Astrocyte (in vitro differentiated cells and primary cell): ENCODE data around the gene RTL10. TPM values are rescaled to one million over a fixed set of nuclear protein-coding genes. Genes with fewer than 3 reads are reported as not detected.

Experiments
- DNase-seq: peaks from one replicate; pipeline ENCODE4 v3.0.0-alpha.2; 2010; ENCODE audit warnings: low read depth
- FAIRE-seq: peaks from 2 replicates; lab custom pipeline; 2011; peaks lifted over from hg19 to GRCh38; lab: Jason Lieb, UNC
- H2AFZ ChIP-seq: 2 replicates; pipeline ENCODE4 v1.6.0; 2012; ENCODE audit warnings: low read depth, low read length, inconsistent platforms
- H3K27ac ChIP-seq: 2 replicates; pipeline ENCODE4 v1.5.1; 2011; ENCODE audit warnings: low read depth, low read length, inconsistent platforms
- H3K27me3 ChIP-seq: 2 replicates; pipeline ENCODE4 v1.6.0; 2011; ENCODE audit warnings: low read length, inconsistent platforms; ENCODE audit not compliant: insufficient read depth
- H3K36me3 ChIP-seq: 2 replicates; pipeline ENCODE4 v1.5.1; 2011; ENCODE audit warnings: low read length, inconsistent platforms; ENCODE audit not compliant: insufficient read depth
- H3K4me1 ChIP-seq: 2 replicates; pipeline ENCODE4 v1.5.1; 2011; ENCODE audit warnings: low read length, inconsistent platforms; ENCODE audit not compliant: insufficient read depth
- H3K4me2 ChIP-seq: 2 replicates; pipeline ENCODE4 v1.6.0; 2012; ENCODE audit warnings: low read length, inconsistent platforms
- H3K4me3 ChIP-seq: 2 replicates; pipeline ENCODE4 v1.5.1; 2011; ENCODE audit warnings: low read depth, mild to moderate bottlenecking, low read length, inconsistent platforms; ENCODE audit not compliant: insufficient read depth
- H3K79me2 ChIP-seq: 2 replicates; pipeline ENCODE4 v1.6.0; 2012; ENCODE audit warnings: mild to moderate bottlenecking, low read length, inconsistent platforms; ENCODE audit not compliant: insufficient read depth
- H3K9ac ChIP-seq: 2 replicates; pipeline ENCODE4 v1.6.0; 2012; ENCODE audit warnings: mild to moderate bottlenecking, low read length, inconsistent platforms
- H3K9me3 ChIP-seq: 2 replicates; pipeline ENCODE4 v1.5.1; 2012; ENCODE audit warnings: low read depth, mild to moderate bottlenecking, low read length, inconsistent platforms; ENCODE audit not compliant: insufficient read depth
- H4K20me1 ChIP-seq: 2 replicates; pipeline ENCODE4 v1.6.0; 2012; ENCODE audit warnings: low read length, inconsistent platforms; ENCODE audit not compliant: insufficient read depth
- H3K27ac Mint-ChIP-seq: one replicate; pipeline ENCODE4 v1.8.0; 2021; ENCODE audit warnings: mild to moderate bottlenecking, mixed read lengths; ENCODE audit not compliant: unreplicated experiment
- H3K27me3 Mint-ChIP-seq: one replicate; pipeline ENCODE4 v1.8.0; 2021; ENCODE audit warnings: low read depth, mixed read lengths; ENCODE audit not compliant: unreplicated experiment
- H3K36me3 Mint-ChIP-seq: one replicate; pipeline ENCODE4 v1.8.0; 2021; ENCODE audit warnings: low read depth, mixed read lengths; ENCODE audit not compliant: unreplicated experiment
- H3K4me1 Mint-ChIP-seq: one replicate; pipeline ENCODE4 v1.8.0; 2021; ENCODE audit warnings: low read depth, mixed read lengths; ENCODE audit not compliant: unreplicated experiment
- H3K4me3 Mint-ChIP-seq: one replicate; pipeline ENCODE4 v1.8.0; 2021; ENCODE audit warnings: mild to moderate bottlenecking, moderate library complexity, mixed read lengths; ENCODE audit not compliant: unreplicated experiment
- H3K9me3 Mint-ChIP-seq: one replicate; pipeline ENCODE4 v1.8.0; 2021; ENCODE audit warnings: mild to moderate bottlenecking, mixed read lengths; ENCODE audit not compliant: unreplicated experiment
- EZH2 ChIP-seq: IDR thresholded peaks from 2 replicates; pipeline ENCODE4 v1.6.1; 2012; ENCODE audit warnings: mild to moderate bottlenecking, low read length, inconsistent platforms; ENCODE audit not compliant: insufficient read depth
- total RNA-seq: library from RNA; stranded (reverse); gene quantifications from 2 replicates; pipeline ENCODE4 v1.2.1, GENCODE V29; 2021
- TF ChIP-seq, protein P1 (sequence below): IDR thresholded peaks from 2 replicates; pipeline ENCODE4 v1.5.1; 2011; ENCODE audit warnings: low read depth, mild to moderate bottlenecking, inconsistent platforms, low read length, moderate library complexity; ENCODE audit not compliant: insufficient read depth

The RTL10 gene
- total RNA-seq, 1 donor from 2014 or later: 43.0 TPM

DNA sequence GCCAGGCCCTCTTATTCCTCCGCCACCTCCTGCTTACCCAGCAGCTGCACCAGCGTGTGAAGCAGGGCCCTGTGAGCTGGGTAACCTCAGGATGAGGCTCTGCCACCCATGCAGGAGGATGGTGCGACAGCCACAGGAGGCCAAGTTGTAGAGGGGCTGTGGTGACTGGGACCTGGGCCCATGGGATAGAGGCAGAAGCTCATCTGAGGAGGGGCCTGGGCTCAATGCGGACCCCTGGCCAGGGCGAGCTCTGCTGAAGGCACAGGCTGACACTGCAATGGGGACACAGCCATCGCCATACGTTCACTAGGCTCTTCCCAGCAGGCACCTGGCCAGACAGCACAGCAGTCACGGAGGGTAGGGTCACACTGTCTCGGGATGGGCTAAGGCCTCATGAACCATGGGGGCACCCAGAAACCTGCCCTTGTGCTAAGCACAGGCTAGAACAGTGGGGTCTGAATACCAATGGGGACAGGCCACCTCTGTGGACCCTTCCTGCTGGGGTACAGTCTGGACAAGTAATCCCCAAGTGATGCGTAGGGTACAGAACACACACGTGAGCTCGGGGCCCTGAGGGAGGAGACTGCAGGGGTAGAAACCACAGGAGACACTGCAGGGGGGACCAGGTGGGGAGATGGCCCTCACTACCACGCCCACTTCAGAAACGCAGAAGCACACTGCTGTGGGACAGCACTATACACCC, 35.3 kb downstream of the RTL10 start:
- Mint-ChIP-seq H3K27ac (no peak overlapping the region), H3K36me3 (peaks cover 3% of the 10 kb centered on the region)
- DNase-seq: no peak

DNA sequence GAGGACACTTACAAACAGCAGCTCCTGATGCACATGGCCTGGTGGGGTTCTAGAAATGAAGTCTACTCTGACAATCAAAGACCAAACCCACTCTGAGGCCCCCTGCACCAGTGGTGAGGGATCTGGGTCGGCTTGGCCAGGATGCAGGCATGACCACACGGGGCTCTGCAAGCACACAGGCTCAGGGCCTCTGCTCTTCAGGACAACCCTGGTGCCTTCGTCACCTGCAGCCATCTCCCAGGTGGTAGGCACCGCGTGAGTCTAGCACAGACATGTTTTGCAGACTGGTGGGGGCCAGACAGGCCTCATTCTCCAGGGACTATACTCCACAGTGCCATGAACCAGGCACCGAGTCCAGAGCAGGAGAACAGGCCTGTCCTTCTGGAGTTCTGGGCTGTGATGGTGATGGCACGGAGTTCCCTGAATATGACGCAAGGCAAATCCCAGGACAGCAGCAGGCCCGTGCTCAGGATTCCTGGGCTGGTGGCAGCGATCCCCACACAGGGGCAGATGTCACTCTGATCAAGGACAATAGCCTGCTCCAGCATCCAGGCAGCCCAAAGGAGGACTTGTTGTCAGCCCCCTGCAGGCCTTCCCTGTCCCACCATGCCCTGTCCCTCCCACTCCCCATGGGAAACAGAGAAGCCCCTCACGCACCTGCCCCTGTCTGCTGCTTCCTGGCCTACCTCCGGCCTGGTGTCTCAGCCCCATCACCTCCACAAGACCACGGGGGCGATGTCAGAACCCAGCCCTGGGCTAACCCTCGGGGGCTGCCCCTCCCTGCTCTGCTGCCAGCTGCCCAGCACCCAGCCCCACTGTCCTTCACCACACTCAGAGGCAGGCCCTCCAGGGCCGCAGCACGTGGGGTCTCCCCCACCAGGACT, 36.1 kb downstream of the RTL10 start:
- Histone ChIP-seq H3K36me3 (no peaks in the 10 kb centered on the region), H3K4me3 (no peak overlapping the region), H2AFZ (no peak overlapping the region), H3K4me2 (no peak overlapping the region), H3K9me3 (no peaks in the 10 kb centered on the region), H4K20me1 (peaks cover 6% of the 10 kb centered on the region), H3K79me2 (no peaks in the 10 kb centered on the region), H3K27ac (no peak overlapping the region), H3K9ac (no peak overlapping the region), H3K27me3 (no peaks in the 10 kb centered on the region), H3K4me1 (no peaks in the 10 kb centered on the region)
- DNase-seq: no peak
- Mint-ChIP-seq H3K4me3 (no peak overlapping the region), H3K27ac (no peak overlapping the region), H3K36me3 (peaks cover 10% of the 10 kb centered on the region), H3K9me3 (no peaks in the 10 kb centered on the region), H3K4me1 (no peaks in the 10 kb centered on the region), H3K27me3 (peaks cover 4% of the 10 kb centered on the region)
- TF ChIP-seq, protein P1, sequence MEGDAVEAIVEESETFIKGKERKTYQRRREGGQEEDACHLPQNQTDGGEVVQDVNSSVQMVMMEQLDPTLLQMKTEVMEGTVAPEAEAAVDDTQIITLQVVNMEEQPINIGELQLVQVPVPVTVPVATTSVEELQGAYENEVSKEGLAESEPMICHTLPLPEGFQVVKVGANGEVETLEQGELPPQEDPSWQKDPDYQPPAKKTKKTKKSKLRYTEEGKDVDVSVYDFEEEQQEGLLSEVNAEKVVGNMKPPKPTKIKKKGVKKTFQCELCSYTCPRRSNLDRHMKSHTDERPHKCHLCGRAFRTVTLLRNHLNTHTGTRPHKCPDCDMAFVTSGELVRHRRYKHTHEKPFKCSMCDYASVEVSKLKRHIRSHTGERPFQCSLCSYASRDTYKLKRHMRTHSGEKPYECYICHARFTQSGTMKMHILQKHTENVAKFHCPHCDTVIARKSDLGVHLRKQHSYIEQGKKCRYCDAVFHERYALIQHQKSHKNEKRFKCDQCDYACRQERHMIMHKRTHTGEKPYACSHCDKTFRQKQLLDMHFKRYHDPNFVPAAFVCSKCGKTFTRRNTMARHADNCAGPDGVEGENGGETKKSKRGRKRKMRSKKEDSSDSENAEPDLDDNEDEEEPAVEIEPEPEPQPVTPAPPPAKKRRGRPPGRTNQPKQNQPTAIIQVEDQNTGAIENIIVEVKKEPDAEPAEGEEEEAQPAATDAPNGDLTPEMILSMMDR: no peak
- TF ChIP-seq EZH2: no peak
- no peak for FAIRE-seq

More for the DNA sequence above, 35.3 kb downstream of the RTL10 start:
- Histone ChIP-seq H3K36me3 (no peaks in the 10 kb centered on the region), H3K79me2 (no peaks in the 10 kb centered on the region), H3K4me3 (no peak overlapping the region), H4K20me1 (peaks cover 8% of the 10 kb centered on the region), H3K9me3 (no peaks in the 10 kb centered on the region), H3K27me3 (no peaks in the 10 kb centered on the region), H3K27ac (no peak overlapping the region), H3K4me1 (no peaks in the 10 kb centered on the region), H3K4me2 (no peak overlapping the region), H3K9ac (no peak overlapping the region), H2AFZ (no peak overlapping the region)
- Mint-ChIP-seq H3K4me1 (no peaks in the 10 kb centered on the region), H3K9me3 (no peaks in the 10 kb centered on the region), H3K27me3 (peaks cover 4% of the 10 kb centered on the region), H3K4me3 (no peak overlapping the region)
- FAIRE-seq: no peak
- TF ChIP-seq EZH2: no peak
- TF ChIP-seq, protein P1: no peak
